Calu3 (cell line): ENCODE data around the gene SPOCK3. TPM values are rescaled to one million over a fixed set of nuclear protein-coding genes. Genes with fewer than 3 reads are reported as not detected.

ENCODE experiments used
- BruUV-seq: library from RNA; stranded (reverse); fragments of 400-500 nt; replicated peaks from 2 replicates; lab custom pipeline; 2021; lab: Mats Ljungman, UMichigan
- CTCF ChIA-PET: fragments of 300-600 bp; sonication (Branson Sonifier 250); formaldehyde crosslinking; loops from one replicate; lab custom pipeline; 2022; ENCODE audit warnings: antibody characterized with exemption; lab: Charles Lee
- DNase-seq: peaks from one replicate; pipeline ENCODE4 v3.0.0; 2022
- H3K27ac Mint-ChIP-seq: one replicate; pipeline ENCODE4 v1.8.0; 2022; ENCODE audit warnings: mixed read lengths; ENCODE audit not compliant: unreplicated experiment
- H3K27me3 Mint-ChIP-seq: one replicate; pipeline ENCODE4 v1.8.0; 2022; ENCODE audit warnings: mixed read lengths; ENCODE audit not compliant: unreplicated experiment
- H3K36me3 Mint-ChIP-seq: one replicate; pipeline ENCODE4 v1.8.0; 2022; ENCODE audit warnings: mild to moderate bottlenecking, moderate library complexity, mixed read lengths; ENCODE audit not compliant: insufficient read depth, unreplicated experiment
- H3K4me1 Mint-ChIP-seq: one replicate; pipeline ENCODE4 v1.8.0; 2022; ENCODE audit warnings: mild to moderate bottlenecking, low read depth, mixed read lengths; ENCODE audit not compliant: unreplicated experiment
- H3K4me3 Mint-ChIP-seq: one replicate; pipeline ENCODE4 v1.8.0; 2022; ENCODE audit warnings: mild to moderate bottlenecking, low read depth, moderate library complexity, mixed read lengths; ENCODE audit not compliant: unreplicated experiment
- H3K9me3 Mint-ChIP-seq: one replicate; pipeline ENCODE4 v1.8.0; 2022; ENCODE audit warnings: low read depth, mixed read lengths; ENCODE audit not compliant: unreplicated experiment
- intact Hi-C: fragments of 100-400 bp; cut with micrococcal nuclease; formaldehyde crosslinking; loops from one replicate; pipeline ENCODE4 v1.10.0; 2022; ENCODE audit not compliant: unreplicated experiment
- total RNA-seq: library from RNA; stranded (reverse); gene quantifications from 2 replicates; pipeline ENCODE4 v1.2.3, GENCODE V29; 2022
- TF ChIP-seq, protein P1 (sequence below): fragments of 200-600 bp; IDR thresholded peaks from one replicate; pipeline ENCODE4 v1.8.0; 2022; ENCODE audit warnings: antibody characterized with exemption; ENCODE audit not compliant: unreplicated experiment

SPOCK3 gene
- total RNA-seq, 1 experiment from 2014 or later, result 0.31 TPM

GRCh38 chr4:167020410-167020809 lies 213.9 kb downstream of the SPOCK3 start:
- no peaks in the 10 kb centered on the region for H3K27me3 Mint-ChIP-seq
- DNase-seq, result peak; percentile 10
- intact Hi-C loops, result loop anchor here (2.0 to 5.0 kb wide), 3 partner anchors 212 to 1056 kb away; partner anchors contain the start of gene SPOCK3
- CTCF ChIA-PET, result interaction anchor here (0.6 kb wide), 1 partner anchor 560 kb away, joined by 3 read pairs; no protein-coding TSS in a partner anchor
- H3K27ac Mint-ChIP-seq, result no peak overlapping the region
- no peaks in the 10 kb centered on the region for H3K36me3 Mint-ChIP-seq
- TF ChIP-seq, protein P1, sequence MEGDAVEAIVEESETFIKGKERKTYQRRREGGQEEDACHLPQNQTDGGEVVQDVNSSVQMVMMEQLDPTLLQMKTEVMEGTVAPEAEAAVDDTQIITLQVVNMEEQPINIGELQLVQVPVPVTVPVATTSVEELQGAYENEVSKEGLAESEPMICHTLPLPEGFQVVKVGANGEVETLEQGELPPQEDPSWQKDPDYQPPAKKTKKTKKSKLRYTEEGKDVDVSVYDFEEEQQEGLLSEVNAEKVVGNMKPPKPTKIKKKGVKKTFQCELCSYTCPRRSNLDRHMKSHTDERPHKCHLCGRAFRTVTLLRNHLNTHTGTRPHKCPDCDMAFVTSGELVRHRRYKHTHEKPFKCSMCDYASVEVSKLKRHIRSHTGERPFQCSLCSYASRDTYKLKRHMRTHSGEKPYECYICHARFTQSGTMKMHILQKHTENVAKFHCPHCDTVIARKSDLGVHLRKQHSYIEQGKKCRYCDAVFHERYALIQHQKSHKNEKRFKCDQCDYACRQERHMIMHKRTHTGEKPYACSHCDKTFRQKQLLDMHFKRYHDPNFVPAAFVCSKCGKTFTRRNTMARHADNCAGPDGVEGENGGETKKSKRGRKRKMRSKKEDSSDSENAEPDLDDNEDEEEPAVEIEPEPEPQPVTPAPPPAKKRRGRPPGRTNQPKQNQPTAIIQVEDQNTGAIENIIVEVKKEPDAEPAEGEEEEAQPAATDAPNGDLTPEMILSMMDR, result no peak
- no peak overlapping the region for H3K4me3 Mint-ChIP-seq
- peaks cover 15% of the 10 kb centered on the region for H3K4me1 Mint-ChIP-seq
- H3K9me3 Mint-ChIP-seq, result no peaks in the 10 kb centered on the region
- no TSS peak for BruUV-seq

DNA sequence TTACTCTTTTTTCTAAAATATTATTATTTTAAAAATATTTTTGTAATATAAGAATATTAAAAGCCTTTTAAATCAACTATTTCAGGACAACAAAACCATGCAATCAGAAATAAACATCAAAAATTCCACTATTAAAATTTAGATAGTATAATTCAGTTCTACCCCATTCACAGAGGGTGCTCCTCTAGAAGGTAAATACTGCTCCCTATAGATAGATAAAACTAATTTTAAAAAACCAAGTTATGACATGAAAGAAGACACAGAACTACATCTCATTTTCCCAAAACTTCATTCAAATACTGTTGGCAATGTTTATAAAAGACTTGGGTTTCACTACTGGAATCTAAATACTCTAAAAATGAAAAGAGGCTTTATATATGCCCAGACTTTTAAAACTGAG lies 219.3 kb downstream of the SPOCK3 start:
- intact Hi-C loops, result loop anchor here (10.0 kb wide), 1 partner anchor 690 kb away; no protein-coding TSS in a partner anchor
- no peak for DNase-seq
- no peaks in the 10 kb centered on the region for H3K4me1 Mint-ChIP-seq
- no TSS peak for BruUV-seq
- no peaks in the 10 kb centered on the region for H3K9me3 Mint-ChIP-seq
- no peaks in the 10 kb centered on the region for H3K27me3 Mint-ChIP-seq
- H3K27ac Mint-ChIP-seq, result no peak overlapping the region
- CTCF ChIA-PET, result no interaction called here
- no peak overlapping the region for H3K4me3 Mint-ChIP-seq
- TF ChIP-seq, protein P1, result no peak
- no peaks in the 10 kb centered on the region for H3K36me3 Mint-ChIP-seq

GRCh38 chr4:167003326-167003725 lies 231.0 kb downstream of the SPOCK3 start:
- Mint-ChIP-seq H3K9me3 (no peaks in the 10 kb centered on the region), H3K4me3 (no peak overlapping the region), H3K4me1 (peaks cover 18% of the 10 kb centered on the region), H3K27me3 (no peaks in the 10 kb centered on the region), H3K36me3 (no peaks in the 10 kb centered on the region), H3K27ac (no peak overlapping the region)
- no TSS peak for BruUV-seq
- intact Hi-C loops, result no loop called here
- TF ChIP-seq, protein P1, result no peak
- CTCF ChIA-PET, result no interaction called here
- DNase-seq, result no peak

GRCh38 chr4:167000141-167000852 lies 234.0 kb downstream of the SPOCK3 start:
- Mint-ChIP-seq H3K27ac (no peak overlapping the region), H3K36me3 (no peaks in the 10 kb centered on the region), H3K9me3 (no peaks in the 10 kb centered on the region), H3K27me3 (no peaks in the 10 kb centered on the region), H3K4me1 (peaks cover 18% of the 10 kb centered on the region), H3K4me3 (no peak overlapping the region)
- peak; percentile 6 for DNase-seq
- no TSS peak for BruUV-seq
- CTCF ChIA-PET, result interaction anchor here (0.6 kb wide), 1 partner anchor 572 kb away, joined by 3 read pairs; no protein-coding TSS in a partner anchor
- TF ChIP-seq, protein P1, result no peak
- intact Hi-C loops, result no loop called here
